ENCODE data around the gene APOH.

Gene APOH

GRCh38 chr17:66171692-66172091 is 57.5 kb downstream of the APOH start:
- DNase-seq (ENCODE audit: low read depth), result no peak
- no peak overlapping the region for H3K4me3 ChIP-seq (ENCODE audit: low read length)
- no peak for TF ChIP-seq CTCF (IDR thresholded peaks at IDR 0.05; ENCODE audit: insufficient read depth, low read depth, low read length, missing control alignments)

- no peak for TF ChIP-seq CTCF (IDR thresholded peaks at IDR 0.05; ENCODE audit: insufficient read depth, low read depth, low read length, missing control alignments)
These were observed 58.0 kb downstream of the APOH start for GRCh38 chr17:66171172-66171571.

GRCh38 chr17:66169839-66170238 is 59.4 kb downstream of the APOH start:
- DNase-seq (ENCODE audit: low read depth), result no peak
- no peak for TF ChIP-seq CTCF (IDR thresholded peaks at IDR 0.05; ENCODE audit: insufficient read depth, low read depth, low read length, missing control alignments)
- H3K4me3 ChIP-seq (ENCODE audit: low read length), result no peak overlapping the region

More at GRCh38 chr17:66171172-66171571, 58.0 kb downstream of the APOH start:
- H3K4me3 ChIP-seq (ENCODE audit: low read length), result no peak overlapping the region
- DNase-seq (ENCODE audit: low read depth), result no peak

GRCh38 chr17:66167189-66167815 is 61.9 kb downstream of the APOH start:
- DNase-seq (ENCODE audit: low read depth), result no peak
- no peak for TF ChIP-seq CTCF (IDR thresholded peaks at IDR 0.05; ENCODE audit: insufficient read depth, low read depth, low read length, missing control alignments)
- H3K4me3 ChIP-seq (ENCODE audit: low read length), result no peak overlapping the region

GRCh38 chr17:66165537-66166123 is 63.6 kb downstream of the APOH start:
- peak; percentile 64 for TF ChIP-seq CTCF (IDR thresholded peaks at IDR 0.05; ENCODE audit: insufficient read depth, low read depth, low read length, missing control alignments)
- DNase-seq (ENCODE audit: low read depth), result peak; percentile 62
- no peak overlapping the region for H3K4me3 ChIP-seq (ENCODE audit: low read length)

Measured in epithelial cell of esophagus (primary cell).